Ovary (tissue), 3 donors: ENCODE data around the gene KANSL1L.

Experiments
- CTCF ChIP-seq, 3 donors: fragments of 450-650 bp in 2 of 3; fragments of 200-600 bp in 1 of 3; IDR thresholded peaks; one replicate each; pipeline versions ENCODE4 v1.5.1 to v1.8.0; 2016 to 2022; ENCODE audit warnings: antibody characterized with exemption in 3 of 3, mild to moderate bottlenecking in 1 of 3
- POLR2A ChIP-seq: fragments of 450-650 bp; IDR thresholded peaks from one replicate; pipeline ENCODE4 v1.6.1; 2017; ENCODE audit warnings: antibody characterized with exemption, mild to moderate bottlenecking, moderate library complexity
- donor health status: DM: no; HTN: no; CAD: no.

- TF ChIP-seq CTCF (IDR thresholded peaks at IDR 0.05): no peak
- no peak for TF ChIP-seq POLR2A
These were observed 13.7 kb downstream of the KANSL1L start for GRCh38 chr2:210157526-210157925.
